Fibroblast of mammary gland (primary cell): Measurements from ENCODE around the gene IFI44.

Experiments
- DNase-seq: peaks from one replicate; pipeline ENCODE4 v3.0.0-alpha.2; 2010; ENCODE audit warnings: low read depth
- H3K4me3 ChIP-seq: 2 replicates; pipeline ENCODE4 v1.5.1; 2011; ENCODE audit warnings: low read depth, mild to moderate bottlenecking, low read length, moderate library complexity; ENCODE audit not compliant: control insufficient read depth
- CTCF ChIP-seq: conservative IDR thresholded peaks from 2 replicates; pipeline ENCODE4 v1.5.1; 2011; ENCODE audit warnings: low read depth, low read length, inconsistent platforms; ENCODE audit not compliant: control insufficient read depth, insufficient read depth

The IFI44 gene

GRCh38 chr1:78663923-78664322 lies 14.3 kb downstream of the IFI44 start:
- DNase-seq: no peak
- TF ChIP-seq CTCF: no peak
- no peak overlapping the region for H3K4me3 ChIP-seq

- no peak overlapping the region for H3K4me3 ChIP-seq
- DNase-seq: peak; percentile 33
- TF ChIP-seq CTCF: no peak
Measured at GRCh38 chr1:78664763-78665162, 15.1 kb downstream of the IFI44 start.

GRCh38 chr1:78665809-78666208 lies 16.2 kb downstream of the IFI44 start:
- no peak for TF ChIP-seq CTCF
- H3K4me3 ChIP-seq: no peak overlapping the region
- no peak for DNase-seq

GRCh38 chr1:78667939-78668338 lies 18.3 kb downstream of the IFI44 start:
- no peak overlapping the region for H3K4me3 ChIP-seq
- no peak for DNase-seq
- TF ChIP-seq CTCF: no peak

- no peak for TF ChIP-seq CTCF
- no peak overlapping the region for H3K4me3 ChIP-seq
- no peak for DNase-seq
Measured at GRCh38 chr1:78668427-78668826, 18.8 kb downstream of the IFI44 start.

GRCh38 chr1:78672428-78672827 lies 22.8 kb downstream of the IFI44 start:
- DNase-seq: no peak
- no peak for TF ChIP-seq CTCF
- H3K4me3 ChIP-seq: no peak overlapping the region

- no peak for DNase-seq
- TF ChIP-seq CTCF: no peak
- no peak overlapping the region for H3K4me3 ChIP-seq
Measured at GRCh38 chr1:78673120-78673519, 23.5 kb downstream of the IFI44 start.
